ENCODE measurements around the gene CYP4B1.

GRCh38 chr1:46767649-46768282, 31.1 kb upstream of the CYP4B1 start:
- TF ChIP-seq CTCF (IDR thresholded peaks at IDR 0.05; ENCODE audit: low read length) (no peak), EZH2 (IDR thresholded peaks at IDR 0.05; ENCODE audit: borderline replicate concordance, low read length) (no peak)

Measured in OCI-LY1 (cell line).